ENCODE results near the gene ITIH2.
"Not testable (repeated sequence)": the region's sequence is repeated elsewhere in the genome, so short reads cannot be mapped to it uniquely, and the experiment has no call there.

ITIH2 gene

GRCh38 chr10:7752251-7752650, 49.1 kb downstream of the ITIH2 start:
- DNase-seq = no peak

GRCh38 chr10:7755103-7755502, 52.0 kb downstream of the ITIH2 start:
- DNase-seq = no peak

- no peak for DNase-seq
These were observed 53.4 kb downstream of the ITIH2 start for GRCh38 chr10:7756360-7756992.

GRCh38 chr10:7763929-7764328, 60.8 kb downstream of the ITIH2 start:
- DNase-seq = no peak

- DNase-seq = no peak
These were observed 63.1 kb downstream of the ITIH2 start for GRCh38 chr10:7766241-7766640.

GRCh38 chr10:7767209-7767608, 64.1 kb downstream of the ITIH2 start:
- DNase-seq = no peak

GRCh38 chr10:7768417-7768816, 65.3 kb downstream of the ITIH2 start:
- DNase-seq = no peak

GRCh38 chr10:7773845-7774801, 71.0 kb downstream of the ITIH2 start:
- no peak for DNase-seq

GRCh38 chr10:7776777-7777176, 73.7 kb downstream of the ITIH2 start:
- DNase-seq = no peak

GRCh38 chr10:7782194-7782593, 79.1 kb downstream of the ITIH2 start:
- not testable (repeated sequence) for DNase-seq

- DNase-seq = no peak
These were observed 83.3 kb downstream of the ITIH2 start for GRCh38 chr10:7786430-7786829.

GRCh38 chr10:7787150-7787856, 84.2 kb downstream of the ITIH2 start:
- DNase-seq = no peak

GRCh38 chr10:7787857-7788638, 84.9 kb downstream of the ITIH2 start, which contains the start of the genes ATP5F1C and KIN:
Gene ATP5F1C (plus strand): TSS chr10:7788177. CDS start chr10:7788208, 31 bp downstream.
Gene KIN (minus strand): TSS chr10:7787993. CDS start chr10:7787933, 60 bp downstream.
- DNase-seq = peak; percentile 43

GRCh38 chr10:7788639-7789286, 85.6 kb downstream of the ITIH2 start:
- no peak for DNase-seq

GRCh38 chr10:7789390-7789789, 86.3 kb downstream of the ITIH2 start:
- DNase-seq = no peak

GRCh38 chr10:7792541-7792940, 89.4 kb downstream of the ITIH2 start:
- no peak for DNase-seq

- no peak for DNase-seq
These were observed 91.3 kb downstream of the ITIH2 start for GRCh38 chr10:7794251-7795026.

- DNase-seq = no peak
These were observed 92.5 kb downstream of the ITIH2 start for GRCh38 chr10:7795605-7796004.

- DNase-seq = no peak
These were observed 94.5 kb downstream of the ITIH2 start for GRCh38 chr10:7797582-7797981.

All from cortex of kidney (tissue), 1 donor.